Measurements from ENCODE around the gene FBXL7. TPM values are rescaled to one million over a fixed set of nuclear protein-coding genes. Genes with fewer than 3 reads are reported as not detected.

The FBXL7 gene
- total RNA-seq, 2 experiments from 2014 or later: not detected

DNA sequence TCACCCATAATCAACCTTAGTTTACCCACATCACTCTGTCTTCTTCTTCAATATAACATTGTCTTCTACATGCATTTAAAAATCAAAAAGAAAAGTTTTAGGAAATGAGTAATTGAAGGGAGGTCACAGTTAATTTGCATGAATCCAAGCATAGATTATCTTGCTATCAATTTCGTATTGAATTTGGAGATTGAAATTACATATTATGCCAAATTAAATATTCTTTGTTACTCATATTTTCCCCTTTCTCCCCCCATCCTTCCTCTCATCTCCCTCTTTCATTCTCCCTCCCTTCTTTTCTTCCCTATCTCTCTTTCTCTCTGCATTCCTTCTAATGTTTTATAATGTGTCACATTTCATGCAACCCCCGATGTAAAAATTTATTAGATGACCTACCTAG lies 303.3 kb downstream of the FBXL7 start:
- Mint-ChIP-seq H3K4me3 (no peak overlapping the region), H3K27ac (no peak overlapping the region), H3K4me1 (no peaks in the 10 kb centered on the region), H3K36me3 (ENCODE audit: low read depth) (no peaks in the 10 kb centered on the region), H3K27me3 (no peaks in the 10 kb centered on the region), H3K9me3 (peaks cover 6% of the 10 kb centered on the region)
- CTCF ChIA-PET: no interaction called here
- DNase-seq: no peak
- POLR2A ChIA-PET: no interaction called here

DNA sequence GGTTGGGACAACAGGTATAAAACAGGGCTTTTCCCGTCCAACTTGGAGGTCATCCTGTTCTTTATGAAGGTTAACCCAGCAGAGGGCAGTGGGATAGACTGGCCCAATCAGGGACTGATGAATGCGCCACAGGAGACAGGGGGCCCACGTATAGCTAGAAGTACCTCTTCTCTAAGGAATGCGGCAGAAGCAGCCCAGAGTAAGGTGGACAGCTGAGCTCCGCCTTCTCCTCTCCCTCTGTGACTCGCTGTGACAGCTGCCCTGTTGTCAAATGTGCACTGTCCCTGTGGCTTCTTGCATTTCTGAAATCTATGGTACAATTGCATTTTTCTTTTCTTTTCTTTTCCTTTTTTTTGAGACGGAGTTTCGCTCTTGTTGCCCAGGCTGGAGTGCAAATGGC lies 306.6 kb downstream of the FBXL7 start:
- Mint-ChIP-seq H3K4me1 (no peaks in the 10 kb centered on the region), H3K27me3 (no peaks in the 10 kb centered on the region), H3K36me3 (ENCODE audit: low read depth) (no peaks in the 10 kb centered on the region), H3K27ac (no peak overlapping the region), H3K9me3 (peaks cover 6% of the 10 kb centered on the region), H3K4me3 (no peak overlapping the region)
- no peak for DNase-seq
- POLR2A ChIA-PET: no interaction called here
- CTCF ChIA-PET: no interaction called here

DNA sequence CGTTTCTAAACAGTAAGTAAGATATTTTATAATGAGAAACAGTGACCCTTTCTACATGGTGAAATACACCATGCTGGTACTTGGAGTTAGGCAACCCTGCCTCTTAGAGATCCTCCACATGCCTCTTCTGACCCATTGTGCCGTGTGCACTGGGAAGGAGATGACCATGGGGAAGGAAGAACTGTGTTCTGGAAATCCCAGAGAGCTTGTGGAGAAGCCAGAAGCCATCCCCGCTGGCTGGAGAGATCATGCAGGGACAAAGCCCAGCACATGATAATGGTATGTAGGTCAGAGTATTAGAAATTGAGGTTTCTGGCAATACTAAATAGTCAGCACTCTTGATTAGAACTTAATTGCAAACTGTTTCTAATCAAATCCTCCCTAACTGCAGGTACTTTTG lies 307.3 kb downstream of the FBXL7 start:
- Mint-ChIP-seq H3K4me3 (no peak overlapping the region), H3K4me1 (no peaks in the 10 kb centered on the region), H3K36me3 (ENCODE audit: low read depth) (no peaks in the 10 kb centered on the region), H3K27ac (no peak overlapping the region), H3K27me3 (no peaks in the 10 kb centered on the region), H3K9me3 (peaks cover 3% of the 10 kb centered on the region)
- DNase-seq: no peak
- POLR2A ChIA-PET: no interaction called here
- CTCF ChIA-PET: no interaction called here

DNA sequence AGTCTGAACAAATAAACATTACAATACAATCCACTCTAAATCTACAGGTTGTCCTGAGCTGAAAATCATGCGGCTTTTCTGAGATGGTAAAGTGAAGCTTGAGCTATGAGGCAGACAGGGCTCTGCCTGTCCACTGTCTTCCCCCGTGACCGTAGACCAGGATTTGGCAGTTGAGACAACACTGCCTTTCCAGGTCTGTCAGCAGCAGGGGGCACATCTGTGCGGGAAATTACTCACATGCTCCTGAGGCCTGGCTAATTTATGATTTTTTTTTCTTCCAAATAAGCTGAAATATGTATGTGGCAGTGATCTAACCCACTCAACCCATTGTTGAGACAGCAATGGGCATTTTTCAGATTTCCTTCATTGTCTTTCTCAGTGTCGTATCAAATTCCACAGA lies 307.9 kb downstream of the FBXL7 start:
- Mint-ChIP-seq H3K36me3 (ENCODE audit: low read depth) (no peaks in the 10 kb centered on the region), H3K4me3 (no peak overlapping the region), H3K9me3 (peaks cover 3% of the 10 kb centered on the region), H3K4me1 (no peaks in the 10 kb centered on the region), H3K27me3 (no peaks in the 10 kb centered on the region), H3K27ac (no peak overlapping the region)
- DNase-seq: no peak
- ChIA-PET POLR2A (no interaction called here), CTCF (no interaction called here)

GRCh38 chr5:15808577-15808976 lies 308.6 kb downstream of the FBXL7 start:
- H3K27ac Mint-ChIP-seq: no peak overlapping the region
- DNase-seq: no peak
- no peak overlapping the region for H3K4me3 Mint-ChIP-seq
- ChIA-PET CTCF (no interaction called here), POLR2A (no interaction called here)
- no peaks in the 10 kb centered on the region for H3K27me3 Mint-ChIP-seq
- H3K36me3 Mint-ChIP-seq (ENCODE audit: low read depth): no peaks in the 10 kb centered on the region
- peaks cover 3% of the 10 kb centered on the region for H3K9me3 Mint-ChIP-seq
- no peaks in the 10 kb centered on the region for H3K4me1 Mint-ChIP-seq

- Mint-ChIP-seq H3K4me1 (no peaks in the 10 kb centered on the region), H3K36me3 (ENCODE audit: low read depth) (no peaks in the 10 kb centered on the region), H3K9me3 (peaks cover 8% of the 10 kb centered on the region), H3K27me3 (no peaks in the 10 kb centered on the region), H3K4me3 (no peak overlapping the region), H3K27ac (no peak overlapping the region)
- ChIA-PET CTCF (no interaction called here), POLR2A (no interaction called here)
- DNase-seq: no peak
These were observed 319.6 kb downstream of the FBXL7 start for GRCh38 chr5:15819617-15820016.

- H3K27me3 Mint-ChIP-seq: no peaks in the 10 kb centered on the region
- POLR2A ChIA-PET: no interaction called here
- no peak overlapping the region for H3K27ac Mint-ChIP-seq
- no peak for DNase-seq
- no peak overlapping the region for H3K4me3 Mint-ChIP-seq
- no peaks in the 10 kb centered on the region for H3K36me3 Mint-ChIP-seq (ENCODE audit: low read depth)
- H3K9me3 Mint-ChIP-seq: peaks cover 2% of the 10 kb centered on the region
- no peaks in the 10 kb centered on the region for H3K4me1 Mint-ChIP-seq
- CTCF ChIA-PET: no interaction called here
These were observed 321.5 kb downstream of the FBXL7 start for GRCh38 chr5:15821506-15821905.

DNA sequence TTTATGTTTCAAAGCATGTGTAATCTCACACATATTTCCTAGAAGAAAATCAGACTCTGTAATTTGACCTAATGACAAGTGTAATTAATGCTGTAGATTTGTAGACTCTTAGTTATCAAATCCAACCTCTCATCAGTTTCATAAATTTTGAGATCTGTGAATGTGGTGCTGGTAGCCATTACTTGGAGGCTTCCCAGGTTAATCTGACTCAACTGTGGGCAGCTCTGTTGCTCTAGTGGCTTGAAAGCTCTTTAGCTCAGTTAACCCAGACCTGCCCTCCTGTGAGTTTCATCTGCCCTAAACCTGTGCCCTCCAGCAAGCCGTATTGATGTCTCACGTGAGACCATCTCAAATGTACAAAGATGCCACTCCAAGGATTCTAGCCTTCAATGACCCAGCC lies 323.4 kb downstream of the FBXL7 start:
- CTCF ChIA-PET: no interaction called here
- Mint-ChIP-seq H3K36me3 (ENCODE audit: low read depth) (no peaks in the 10 kb centered on the region), H3K9me3 (no peaks in the 10 kb centered on the region), H3K4me3 (no peak overlapping the region), H3K27me3 (no peaks in the 10 kb centered on the region), H3K4me1 (no peaks in the 10 kb centered on the region), H3K27ac (no peak overlapping the region)
- DNase-seq: no peak
- POLR2A ChIA-PET: no interaction called here

DNA sequence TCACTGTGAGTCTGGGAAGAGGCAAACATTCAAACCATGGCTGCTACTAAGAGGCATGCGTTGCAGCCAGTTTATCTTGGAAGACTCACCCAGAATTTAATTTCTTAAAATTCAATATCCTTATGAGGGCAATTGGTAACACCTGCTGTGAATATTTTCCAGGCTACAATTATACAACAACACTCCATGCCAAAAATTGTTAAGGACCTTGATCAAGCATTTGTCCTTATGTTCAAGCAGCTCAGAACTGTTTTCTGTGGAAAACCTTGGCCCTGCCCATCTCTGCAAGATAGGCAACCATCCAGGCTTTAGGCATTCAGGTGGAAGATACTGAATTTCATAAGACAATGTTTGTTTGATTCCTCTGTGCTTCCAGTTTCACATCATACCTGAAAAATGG lies 327.8 kb downstream of the FBXL7 start:
- ChIA-PET POLR2A (no interaction called here), CTCF (no interaction called here)
- H3K9me3 Mint-ChIP-seq: no peaks in the 10 kb centered on the region

GRCh38 chr5:15831408-15831807 lies 331.4 kb downstream of the FBXL7 start:
- Mint-ChIP-seq H3K9me3 (no peaks in the 10 kb centered on the region), H3K27me3 (no peaks in the 10 kb centered on the region), H3K27ac (no peak overlapping the region), H3K4me3 (no peak overlapping the region), H3K36me3 (ENCODE audit: low read depth) (no peaks in the 10 kb centered on the region), H3K4me1 (no peaks in the 10 kb centered on the region)
- CTCF ChIA-PET: no interaction called here
- POLR2A ChIA-PET: no interaction called here
- DNase-seq: no peak

More for the DNA sequence above, 327.8 kb downstream of the FBXL7 start:
- DNase-seq: no peak
- H3K36me3 Mint-ChIP-seq (ENCODE audit: low read depth): no peaks in the 10 kb centered on the region
- H3K4me3 Mint-ChIP-seq: no peak overlapping the region
- H3K27ac Mint-ChIP-seq: no peak overlapping the region
- H3K4me1 Mint-ChIP-seq: no peaks in the 10 kb centered on the region
- H3K27me3 Mint-ChIP-seq: no peaks in the 10 kb centered on the region

GRCh38 chr5:15833365-15833764 lies 333.4 kb downstream of the FBXL7 start:
- Mint-ChIP-seq H3K27ac (no peak overlapping the region), H3K36me3 (ENCODE audit: low read depth) (no peaks in the 10 kb centered on the region), H3K9me3 (no peaks in the 10 kb centered on the region), H3K4me1 (no peaks in the 10 kb centered on the region), H3K4me3 (no peak overlapping the region), H3K27me3 (no peaks in the 10 kb centered on the region)
- ChIA-PET POLR2A (no interaction called here), CTCF (interaction anchor here (1.0 kb wide), 1 partner anchor 17 kb away, joined by 3 read pairs; no protein-coding TSS in a partner anchor)
- no peak for DNase-seq

DNA sequence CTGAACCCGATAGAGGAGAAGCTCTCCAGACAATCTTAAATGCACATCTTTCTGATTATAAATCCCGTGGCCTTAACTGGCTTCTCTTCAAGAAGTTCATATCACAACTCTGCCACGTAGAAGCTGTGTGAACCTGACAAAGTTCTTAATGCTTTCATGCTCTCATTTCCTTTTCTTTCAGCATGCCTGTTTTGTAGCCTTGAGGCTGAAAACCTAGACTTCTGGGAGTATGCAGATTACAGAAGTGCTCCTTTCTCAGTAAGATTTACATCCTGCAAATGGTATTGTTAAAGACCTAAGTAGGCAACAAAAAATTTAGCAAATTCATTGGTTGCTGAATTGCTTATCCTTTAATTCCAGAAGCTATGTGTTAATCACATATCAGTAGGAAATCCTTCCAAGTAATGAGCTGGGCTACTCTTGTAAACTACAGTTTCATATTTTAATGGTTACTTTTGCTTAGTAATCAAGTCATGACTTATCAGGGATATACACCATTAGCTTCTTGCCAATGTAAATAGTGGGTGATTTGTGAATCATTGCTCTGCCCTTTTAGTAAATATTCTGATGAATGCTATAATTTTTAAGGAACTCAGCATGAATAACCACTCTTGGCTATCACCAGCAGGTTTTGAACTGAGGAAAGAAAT lies 334.7 kb downstream of the FBXL7 start:
- Mint-ChIP-seq H3K27me3 (no peaks in the 10 kb centered on the region), H3K27ac (no peak overlapping the region), H3K9me3 (no peaks in the 10 kb centered on the region), H3K4me3 (no peak overlapping the region), H3K4me1 (no peaks in the 10 kb centered on the region), H3K36me3 (ENCODE audit: low read depth) (no peaks in the 10 kb centered on the region)
- no peak for DNase-seq
- ChIA-PET POLR2A (no interaction called here), CTCF (no interaction called here)

DNA sequence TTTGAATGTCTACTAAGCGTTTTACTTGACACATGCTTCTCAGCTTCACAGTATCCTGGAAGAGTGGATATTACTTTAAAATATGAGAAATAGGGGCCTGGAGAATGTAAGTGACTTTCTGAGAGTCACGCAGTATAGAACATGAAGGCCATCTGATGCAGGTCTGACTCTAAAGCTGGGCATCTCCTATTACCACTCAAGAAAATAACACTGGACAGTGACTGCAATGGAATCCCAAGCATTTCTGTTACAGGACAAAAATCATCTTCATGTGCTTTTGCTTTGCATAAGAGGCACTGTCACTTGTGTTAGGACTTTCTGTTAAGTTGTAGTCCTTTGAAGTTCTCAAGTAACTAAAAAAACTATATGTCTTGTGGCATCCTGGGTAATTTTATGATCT lies 335.5 kb downstream of the FBXL7 start:
- H3K27me3 Mint-ChIP-seq: no peaks in the 10 kb centered on the region
- no peak overlapping the region for H3K27ac Mint-ChIP-seq
- no peak overlapping the region for H3K4me3 Mint-ChIP-seq
- no peak for DNase-seq
- H3K9me3 Mint-ChIP-seq: no peaks in the 10 kb centered on the region
- no peaks in the 10 kb centered on the region for H3K36me3 Mint-ChIP-seq (ENCODE audit: low read depth)
- H3K4me1 Mint-ChIP-seq: no peaks in the 10 kb centered on the region
- POLR2A ChIA-PET: no interaction called here
- CTCF ChIA-PET: no interaction called here

DNA sequence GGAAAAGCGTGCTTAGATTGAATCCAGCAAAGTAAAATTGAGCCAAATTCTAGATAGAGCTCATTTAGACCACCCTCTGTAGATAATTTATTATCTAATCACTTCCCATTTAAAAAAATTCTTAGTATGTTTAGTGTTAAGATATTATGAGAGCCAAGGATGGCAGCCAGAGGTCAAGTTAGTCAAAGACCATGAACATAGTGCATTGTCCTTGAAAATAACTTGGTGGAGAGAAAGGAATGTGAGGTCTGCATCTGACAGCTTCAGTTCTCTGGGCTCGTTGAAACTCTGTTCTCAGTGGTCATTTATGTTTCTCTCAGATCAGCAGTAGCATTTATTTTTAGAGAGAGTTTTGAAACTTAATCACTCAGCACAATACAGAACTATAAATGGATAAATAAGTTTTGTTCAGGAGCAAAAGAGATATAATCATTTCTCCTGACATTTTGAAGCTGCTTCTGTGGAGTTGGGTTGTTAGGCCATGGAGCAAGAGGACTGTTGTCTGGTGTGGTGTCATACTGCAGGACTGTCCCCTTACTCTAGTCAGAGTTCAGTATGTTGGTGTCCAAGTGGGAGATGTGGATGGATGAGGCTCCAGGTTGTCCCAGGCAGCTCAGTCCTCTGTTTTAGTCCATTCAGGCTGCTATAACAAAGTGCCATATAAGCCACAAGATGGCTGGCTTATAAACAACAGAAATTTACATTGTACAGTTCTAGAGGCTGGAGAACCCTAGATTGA lies 337.7 kb downstream of the FBXL7 start:
- H3K27ac Mint-ChIP-seq: no peak overlapping the region
- ChIA-PET CTCF (no interaction called here), POLR2A (no interaction called here)
- peaks cover 9% of the 10 kb centered on the region for H3K9me3 Mint-ChIP-seq
- no peak overlapping the region for H3K4me3 Mint-ChIP-seq
- no peaks in the 10 kb centered on the region for H3K36me3 Mint-ChIP-seq (ENCODE audit: low read depth)
- DNase-seq: no peak
- H3K27me3 Mint-ChIP-seq: no peaks in the 10 kb centered on the region
- no peaks in the 10 kb centered on the region for H3K4me1 Mint-ChIP-seq
